Measurements from ENCODE around the gene WWOX. TPM values are rescaled to one million over a fixed set of nuclear protein-coding genes. Genes with fewer than 3 reads are reported as not detected.

The WWOX gene
- total and polyA plus RNA-seq, 2 of the 8 experiments (the other 6 are each of a cell fraction or from before 2014, with no cell fraction given): 5.4 to 16.7 TPM

DNA sequence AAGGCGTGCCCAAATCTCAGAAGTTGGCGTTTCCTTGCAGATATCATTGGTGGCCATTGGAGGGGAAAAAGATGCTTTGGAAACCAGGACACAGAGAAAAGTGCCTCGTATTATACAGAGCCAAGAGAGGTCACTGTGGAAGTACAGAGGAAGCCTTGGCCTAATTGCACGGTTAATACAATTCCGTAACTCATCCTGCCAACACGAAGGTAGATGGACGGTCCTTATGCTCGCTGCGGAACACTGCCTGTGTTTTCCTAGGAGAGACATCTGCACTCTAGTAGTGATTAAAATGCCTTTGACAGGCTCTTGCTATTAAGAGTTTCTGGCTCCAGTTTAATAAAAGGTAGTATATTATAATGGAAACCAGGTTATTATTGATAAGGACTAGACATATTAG, 536.4 kb downstream of the WWOX start (continued):
- TF ChIP-seq, protein P1, sequence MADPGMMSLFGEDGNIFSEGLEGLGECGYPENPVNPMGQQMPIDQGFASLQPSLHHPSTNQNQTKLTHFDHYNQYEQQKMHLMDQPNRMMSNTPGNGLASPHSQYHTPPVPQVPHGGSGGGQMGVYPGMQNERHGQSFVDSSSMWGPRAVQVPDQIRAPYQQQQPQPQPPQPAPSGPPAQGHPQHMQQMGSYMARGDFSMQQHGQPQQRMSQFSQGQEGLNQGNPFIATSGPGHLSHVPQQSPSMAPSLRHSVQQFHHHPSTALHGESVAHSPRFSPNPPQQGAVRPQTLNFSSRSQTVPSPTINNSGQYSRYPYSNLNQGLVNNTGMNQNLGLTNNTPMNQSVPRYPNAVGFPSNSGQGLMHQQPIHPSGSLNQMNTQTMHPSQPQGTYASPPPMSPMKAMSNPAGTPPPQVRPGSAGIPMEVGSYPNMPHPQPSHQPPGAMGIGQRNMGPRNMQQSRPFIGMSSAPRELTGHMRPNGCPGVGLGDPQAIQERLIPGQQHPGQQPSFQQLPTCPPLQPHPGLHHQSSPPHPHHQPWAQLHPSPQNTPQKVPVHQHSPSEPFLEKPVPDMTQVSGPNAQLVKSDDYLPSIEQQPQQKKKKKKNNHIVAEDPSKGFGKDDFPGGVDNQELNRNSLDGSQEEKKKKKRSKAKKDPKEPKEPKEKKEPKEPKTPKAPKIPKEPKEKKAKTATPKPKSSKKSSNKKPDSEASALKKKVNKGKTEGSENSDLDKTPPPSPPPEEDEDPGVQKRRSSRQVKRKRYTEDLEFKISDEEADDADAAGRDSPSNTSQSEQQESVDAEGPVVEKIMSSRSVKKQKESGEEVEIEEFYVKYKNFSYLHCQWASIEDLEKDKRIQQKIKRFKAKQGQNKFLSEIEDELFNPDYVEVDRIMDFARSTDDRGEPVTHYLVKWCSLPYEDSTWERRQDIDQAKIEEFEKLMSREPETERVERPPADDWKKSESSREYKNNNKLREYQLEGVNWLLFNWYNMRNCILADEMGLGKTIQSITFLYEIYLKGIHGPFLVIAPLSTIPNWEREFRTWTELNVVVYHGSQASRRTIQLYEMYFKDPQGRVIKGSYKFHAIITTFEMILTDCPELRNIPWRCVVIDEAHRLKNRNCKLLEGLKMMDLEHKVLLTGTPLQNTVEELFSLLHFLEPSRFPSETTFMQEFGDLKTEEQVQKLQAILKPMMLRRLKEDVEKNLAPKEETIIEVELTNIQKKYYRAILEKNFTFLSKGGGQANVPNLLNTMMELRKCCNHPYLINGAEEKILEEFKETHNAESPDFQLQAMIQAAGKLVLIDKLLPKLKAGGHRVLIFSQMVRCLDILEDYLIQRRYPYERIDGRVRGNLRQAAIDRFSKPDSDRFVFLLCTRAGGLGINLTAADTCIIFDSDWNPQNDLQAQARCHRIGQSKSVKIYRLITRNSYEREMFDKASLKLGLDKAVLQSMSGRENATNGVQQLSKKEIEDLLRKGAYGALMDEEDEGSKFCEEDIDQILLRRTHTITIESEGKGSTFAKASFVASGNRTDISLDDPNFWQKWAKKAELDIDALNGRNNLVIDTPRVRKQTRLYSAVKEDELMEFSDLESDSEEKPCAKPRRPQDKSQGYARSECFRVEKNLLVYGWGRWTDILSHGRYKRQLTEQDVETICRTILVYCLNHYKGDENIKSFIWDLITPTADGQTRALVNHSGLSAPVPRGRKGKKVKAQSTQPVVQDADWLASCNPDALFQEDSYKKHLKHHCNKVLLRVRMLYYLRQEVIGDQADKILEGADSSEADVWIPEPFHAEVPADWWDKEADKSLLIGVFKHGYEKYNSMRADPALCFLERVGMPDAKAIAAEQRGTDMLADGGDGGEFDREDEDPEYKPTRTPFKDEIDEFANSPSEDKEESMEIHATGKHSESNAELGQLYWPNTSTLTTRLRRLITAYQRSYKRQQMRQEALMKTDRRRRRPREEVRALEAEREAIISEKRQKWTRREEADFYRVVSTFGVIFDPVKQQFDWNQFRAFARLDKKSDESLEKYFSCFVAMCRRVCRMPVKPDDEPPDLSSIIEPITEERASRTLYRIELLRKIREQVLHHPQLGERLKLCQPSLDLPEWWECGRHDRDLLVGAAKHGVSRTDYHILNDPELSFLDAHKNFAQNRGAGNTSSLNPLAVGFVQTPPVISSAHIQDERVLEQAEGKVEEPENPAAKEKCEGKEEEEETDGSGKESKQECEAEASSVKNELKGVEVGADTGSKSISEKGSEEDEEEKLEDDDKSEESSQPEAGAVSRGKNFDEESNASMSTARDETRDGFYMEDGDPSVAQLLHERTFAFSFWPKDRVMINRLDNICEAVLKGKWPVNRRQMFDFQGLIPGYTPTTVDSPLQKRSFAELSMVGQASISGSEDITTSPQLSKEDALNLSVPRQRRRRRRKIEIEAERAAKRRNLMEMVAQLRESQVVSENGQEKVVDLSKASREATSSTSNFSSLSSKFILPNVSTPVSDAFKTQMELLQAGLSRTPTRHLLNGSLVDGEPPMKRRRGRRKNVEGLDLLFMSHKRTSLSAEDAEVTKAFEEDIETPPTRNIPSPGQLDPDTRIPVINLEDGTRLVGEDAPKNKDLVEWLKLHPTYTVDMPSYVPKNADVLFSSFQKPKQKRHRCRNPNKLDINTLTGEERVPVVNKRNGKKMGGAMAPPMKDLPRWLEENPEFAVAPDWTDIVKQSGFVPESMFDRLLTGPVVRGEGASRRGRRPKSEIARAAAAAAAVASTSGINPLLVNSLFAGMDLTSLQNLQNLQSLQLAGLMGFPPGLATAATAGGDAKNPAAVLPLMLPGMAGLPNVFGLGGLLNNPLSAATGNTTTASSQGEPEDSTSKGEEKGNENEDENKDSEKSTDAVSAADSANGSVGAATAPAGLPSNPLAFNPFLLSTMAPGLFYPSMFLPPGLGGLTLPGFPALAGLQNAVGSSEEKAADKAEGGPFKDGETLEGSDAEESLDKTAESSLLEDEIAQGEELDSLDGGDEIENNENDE (IDR thresholded peaks at IDR 0.05; ENCODE audit: insufficient replicate concordance, low read length): no peak
- TF ChIP-seq FOSL1 (IDR thresholded peaks at IDR 0.05; ENCODE audit: insufficient read depth, low read depth, low read length) (no peak), BCL11A (IDR thresholded peaks at IDR 0.05; ENCODE audit: low read depth in 2 of 2, low read length in 2 of 2) (no peak), RBBP5 (IDR thresholded peaks at IDR 0.05; ENCODE audit: borderline replicate concordance, low read depth, low read length) (no peak), EP300 (IDR thresholded peaks at IDR 0.05; ENCODE audit: borderline replicate concordance in 1 of 2, low read depth in 2 of 2, low read length in 2 of 2) (no peak)

All from H1 (cell line).